GM21526 (cell line): ENCODE measurements around the gene NCLN.
"Not testable (repeated sequence)": the region's sequence is repeated elsewhere in the genome, so short reads cannot be mapped to it uniquely, and the experiment has no call there.

Source experiments
- ATAC-seq: cut with Tn5 transposase; IDR thresholded peaks from one replicate; pipeline ENCODE4 v1.9.1; 2021; ENCODE audit warnings: moderate library complexity; ENCODE audit not compliant: unreplicated experiment, low FRiP score

Gene NCLN

DNA sequence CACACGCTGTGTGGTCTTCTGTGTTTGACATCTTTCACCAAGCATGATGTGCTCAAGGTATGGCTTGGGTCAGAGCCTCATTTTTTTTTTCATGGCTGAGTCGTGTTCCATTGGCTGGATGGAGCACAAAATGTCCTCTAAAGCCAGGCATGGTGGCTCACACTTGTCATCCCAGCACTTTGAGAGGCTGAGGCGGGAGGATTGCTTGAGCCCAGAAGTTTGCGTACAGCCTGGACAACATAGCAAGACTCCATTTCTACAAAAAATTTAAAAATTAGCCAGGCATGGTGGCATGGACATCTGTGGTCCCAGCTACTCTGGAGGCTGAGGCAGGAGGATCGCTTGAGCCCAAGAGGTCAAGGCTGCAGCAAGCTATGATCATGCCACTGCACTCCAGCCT lies 35.8 kb downstream of the NCLN start:
- ATAC-seq, result not testable (repeated sequence)

DNA sequence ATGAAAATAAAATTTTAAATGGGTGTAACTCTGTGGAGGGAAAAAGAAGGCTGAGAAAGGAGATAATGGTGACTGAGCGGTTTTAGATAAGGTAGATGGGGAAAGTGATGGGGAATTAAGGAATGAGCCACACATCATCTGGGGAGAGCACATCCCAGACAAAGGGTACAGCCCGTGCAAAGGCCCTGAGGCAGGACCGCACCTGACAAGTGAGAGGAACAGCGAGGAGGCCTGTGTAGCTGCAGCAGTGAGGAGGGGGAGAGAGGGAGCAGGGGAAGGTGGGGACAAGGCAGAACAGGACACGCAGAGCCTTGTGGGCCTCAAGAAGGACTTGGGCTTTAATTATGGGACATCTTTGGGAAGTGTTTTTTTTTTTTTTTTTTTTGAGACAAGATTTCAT lies 37.0 kb downstream of the NCLN start:
- ATAC-seq, result no peak

DNA sequence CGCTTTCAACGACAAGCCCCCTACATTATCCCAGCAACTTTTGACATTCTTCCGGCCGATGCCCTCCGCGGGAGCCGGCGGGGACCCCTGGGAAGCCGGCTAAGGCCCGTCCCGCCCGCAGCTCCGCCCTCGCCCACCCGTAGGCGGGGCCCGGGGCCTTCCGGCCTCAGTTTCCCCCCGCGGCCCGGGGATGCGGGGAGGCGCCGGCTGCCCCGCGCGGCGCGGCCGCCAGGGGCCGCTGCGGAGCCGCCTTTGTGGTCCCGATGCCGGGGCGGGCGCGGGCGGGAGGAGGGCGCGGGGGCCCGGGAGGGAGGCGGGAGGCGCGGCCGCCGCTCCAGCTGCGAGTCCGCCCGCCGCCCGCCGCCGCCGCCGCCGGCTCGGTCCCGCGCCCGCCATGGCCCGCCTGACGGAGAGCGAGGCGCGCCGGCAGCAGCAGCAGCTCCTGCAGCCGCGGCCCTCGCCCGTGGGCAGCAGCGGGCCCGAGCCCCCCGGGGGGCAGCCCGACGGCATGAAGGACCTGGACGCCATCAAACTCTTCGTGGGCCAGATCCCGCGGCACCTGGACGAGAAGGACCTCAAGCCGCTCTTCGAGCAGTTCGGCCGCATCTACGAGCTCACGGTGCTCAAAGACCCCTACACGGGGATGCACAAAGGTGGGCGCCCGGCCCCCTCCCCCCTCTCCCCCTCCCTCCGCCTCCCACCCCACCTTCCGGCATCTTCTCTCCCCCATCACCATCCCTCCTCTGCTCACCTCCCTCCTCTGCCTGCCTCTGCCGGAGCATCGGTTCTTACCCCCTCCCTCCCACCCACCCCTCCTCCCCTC lies 38.8 kb downstream of the NCLN start, which contains the start of gene CELF5:
CELF5 (plus strand) TSS at position 316 of the 823 bp plus-strand sequence; CDS start at position 395, 79 bp downstream.
- ATAC-seq, result no peak

DNA sequence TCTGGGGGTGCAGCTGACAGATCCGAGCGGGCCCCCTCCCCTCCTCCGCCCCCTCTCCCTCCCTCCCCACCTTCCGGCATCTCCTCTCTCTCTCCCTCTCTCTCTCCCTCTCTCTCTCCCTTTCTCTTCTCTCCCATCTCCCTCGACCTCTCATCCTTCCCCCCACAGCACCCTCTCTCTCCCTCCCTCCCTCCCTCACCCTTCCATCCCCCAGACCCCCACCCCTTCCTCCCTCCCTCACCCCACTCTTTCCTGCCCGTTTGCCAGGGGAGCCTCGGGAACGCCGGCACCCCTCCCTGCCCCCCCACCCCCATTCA lies 39.4 kb downstream of the NCLN start:
- ATAC-seq, result no peak

DNA sequence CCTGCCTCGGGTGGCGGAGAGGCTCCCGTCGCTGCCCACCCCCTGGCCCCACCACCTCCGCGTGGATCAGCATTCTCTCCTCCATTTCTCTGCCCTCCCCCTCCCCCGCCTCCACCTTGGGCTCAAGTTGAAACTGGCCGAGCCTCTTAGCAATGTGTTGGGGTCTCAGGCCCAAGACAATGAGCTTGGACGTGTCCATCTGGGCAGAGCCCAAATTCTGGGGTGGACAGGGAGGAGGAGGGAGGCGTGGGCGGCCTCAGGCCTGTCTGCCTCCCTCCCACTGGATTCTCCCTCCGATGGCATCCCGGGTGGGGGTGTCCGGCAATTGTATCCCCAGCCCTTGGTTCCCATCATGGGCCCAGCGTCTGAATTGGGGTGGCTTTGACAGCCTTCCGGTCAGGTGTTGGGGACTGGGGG lies 40.0 kb downstream of the NCLN start:
- no peak for ATAC-seq

DNA sequence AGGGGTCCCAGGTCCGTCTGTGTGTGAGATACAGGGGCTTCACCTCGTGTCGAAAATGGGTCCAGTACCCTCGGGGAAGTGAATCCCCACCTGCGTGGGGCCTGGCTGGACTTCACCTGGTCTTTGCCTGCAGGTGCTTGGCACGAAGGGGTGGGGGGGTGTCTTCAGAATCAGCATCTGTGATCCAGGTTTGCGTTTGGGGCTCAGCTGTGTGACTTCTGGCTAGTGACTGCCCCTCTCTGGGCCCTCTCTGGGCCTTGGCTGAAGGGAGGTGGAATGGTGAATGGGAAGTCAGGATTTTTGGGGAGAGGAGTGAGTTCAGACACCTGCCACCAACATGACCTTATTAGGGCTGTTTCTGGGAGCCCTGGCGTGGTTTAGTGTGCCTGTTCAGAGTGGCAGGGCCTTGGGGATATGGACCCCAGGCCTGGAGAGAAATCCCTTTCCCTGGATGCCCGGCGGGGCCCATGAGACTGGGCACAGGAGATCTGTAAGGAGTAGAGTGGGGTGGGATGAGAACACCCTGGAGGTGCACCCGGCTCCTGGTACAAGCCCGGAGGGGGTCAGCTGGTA lies 41.4 kb downstream of the NCLN start:
- ATAC-seq, result no peak

DNA sequence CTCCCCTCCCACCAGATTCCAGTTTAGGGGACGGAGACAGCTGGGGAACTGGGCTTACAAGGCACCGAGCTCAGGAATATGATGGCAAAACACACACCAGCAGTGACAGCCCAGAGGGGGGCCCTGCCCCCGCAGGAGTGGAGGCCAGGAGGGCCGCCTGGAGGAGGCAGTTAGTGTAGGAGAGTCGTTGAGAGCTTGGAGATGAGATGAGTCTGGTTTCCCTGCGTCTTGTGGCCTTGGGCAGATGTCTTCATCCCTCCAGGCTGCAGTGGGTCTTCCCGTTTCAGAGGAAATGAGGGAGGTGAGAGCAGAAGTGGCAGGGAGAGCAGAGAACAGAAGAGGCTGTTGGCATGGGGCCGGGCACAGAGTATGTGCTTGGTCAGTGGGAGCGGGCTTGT lies 43.6 kb downstream of the NCLN start:
- no peak for ATAC-seq

DNA sequence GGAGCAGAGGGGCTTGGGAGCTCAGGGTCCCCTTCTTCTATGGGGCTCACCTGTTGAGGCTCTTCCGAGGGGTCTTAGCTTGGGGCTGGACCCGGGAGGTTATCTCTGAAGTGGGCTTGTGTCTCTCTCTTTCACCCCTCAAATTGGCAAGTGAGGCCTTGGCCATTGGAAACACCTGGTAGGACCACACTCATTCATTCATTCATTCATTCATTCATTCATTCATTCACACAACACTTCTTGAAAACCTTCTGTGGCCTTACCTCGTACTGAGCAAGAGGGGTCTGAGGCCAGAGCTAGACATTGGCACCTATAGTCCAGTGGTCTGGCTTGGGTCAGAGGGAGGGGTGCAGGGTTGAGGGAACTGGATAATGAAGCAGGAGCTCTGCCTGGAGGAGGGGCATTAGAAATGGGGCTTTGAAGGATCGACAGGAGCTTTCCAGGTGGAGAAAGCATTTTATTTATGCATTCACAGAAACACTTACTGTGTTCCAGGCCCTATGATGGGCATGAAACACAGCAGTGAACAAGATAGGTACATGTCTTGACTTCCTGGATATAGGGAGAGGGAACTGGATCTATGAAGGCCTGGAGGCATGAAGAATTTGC lies 44.3 kb downstream of the NCLN start:
- ATAC-seq, result no peak

DNA sequence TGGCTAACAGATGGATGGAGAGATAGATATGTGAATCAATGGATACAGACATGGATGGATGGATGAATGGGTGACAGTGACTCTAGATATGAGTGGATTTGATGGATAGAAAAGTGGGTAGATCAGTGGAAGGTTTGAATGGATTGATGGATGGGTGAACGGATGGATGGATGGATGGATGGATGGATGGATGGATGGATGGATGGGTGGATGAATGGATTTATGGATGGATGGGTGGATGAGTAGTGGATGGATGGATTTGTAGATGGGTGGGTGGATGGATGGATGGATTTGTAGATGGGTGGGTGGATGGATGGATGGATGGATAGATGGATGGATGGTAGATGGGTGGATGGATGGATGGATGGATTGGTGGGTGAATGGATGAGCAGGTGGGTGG lies 45.6 kb downstream of the NCLN start:
- ATAC-seq, result no peak

DNA sequence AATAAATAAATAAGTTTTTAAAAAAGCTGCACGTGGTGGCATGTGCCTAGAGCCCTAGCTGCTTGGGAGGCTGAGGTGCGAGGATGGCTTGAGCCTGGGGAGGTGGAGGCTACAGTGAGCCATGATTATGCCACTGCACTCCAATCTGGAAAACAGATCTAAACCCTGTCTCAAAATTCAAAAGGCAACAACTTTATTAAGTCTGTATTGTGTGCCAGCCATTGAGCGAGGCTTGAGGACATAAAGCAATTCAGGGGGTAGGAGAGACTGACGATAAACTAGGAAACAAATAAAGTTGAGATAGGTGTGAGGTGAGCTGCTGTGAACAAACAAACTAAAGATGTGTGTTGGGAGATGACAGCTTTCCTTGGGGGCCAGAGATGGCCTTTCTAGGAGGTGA lies 47.4 kb downstream of the NCLN start:
- ATAC-seq, result no peak

DNA sequence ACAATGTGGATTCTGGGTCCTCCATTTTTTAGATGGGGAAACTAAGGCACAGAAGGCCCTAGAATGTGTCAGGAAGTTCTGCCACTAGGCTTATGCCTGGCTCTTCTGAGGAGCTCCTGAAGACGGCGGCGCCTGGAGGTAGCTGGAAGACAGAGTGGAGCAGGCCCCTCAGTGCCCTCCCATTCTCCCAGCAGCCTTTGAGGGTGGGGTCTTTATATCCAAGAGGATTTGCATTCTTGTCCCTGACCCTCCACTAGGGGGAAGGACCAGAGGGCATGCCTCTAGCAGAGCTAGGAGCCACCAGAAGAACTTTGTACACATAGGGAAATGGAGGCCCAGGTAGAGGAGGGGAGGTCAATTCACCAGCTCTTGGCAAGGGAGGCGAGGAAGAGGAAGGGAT lies 48.1 kb downstream of the NCLN start:
- no peak for ATAC-seq

DNA sequence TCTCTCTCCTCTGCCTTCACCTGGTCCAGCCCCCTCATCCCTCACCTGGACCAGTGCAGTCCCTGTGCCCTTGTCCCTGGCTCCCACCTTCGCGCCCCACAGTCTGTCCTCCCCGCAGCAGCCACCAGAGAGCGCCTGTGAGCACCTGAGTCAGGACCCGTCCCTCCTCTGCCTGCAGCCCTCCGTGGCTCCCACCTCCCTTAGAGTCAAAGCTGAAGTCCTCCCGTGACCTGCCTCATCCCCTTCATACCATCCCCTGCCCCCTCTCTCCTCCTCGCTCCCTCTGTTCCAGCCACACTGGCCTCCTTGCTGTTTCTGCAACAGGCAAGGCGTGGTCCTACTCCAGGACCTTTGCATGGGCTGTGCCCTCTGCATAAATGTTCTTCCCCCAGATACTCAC lies 49.1 kb downstream of the NCLN start:
- no peak for ATAC-seq

DNA sequence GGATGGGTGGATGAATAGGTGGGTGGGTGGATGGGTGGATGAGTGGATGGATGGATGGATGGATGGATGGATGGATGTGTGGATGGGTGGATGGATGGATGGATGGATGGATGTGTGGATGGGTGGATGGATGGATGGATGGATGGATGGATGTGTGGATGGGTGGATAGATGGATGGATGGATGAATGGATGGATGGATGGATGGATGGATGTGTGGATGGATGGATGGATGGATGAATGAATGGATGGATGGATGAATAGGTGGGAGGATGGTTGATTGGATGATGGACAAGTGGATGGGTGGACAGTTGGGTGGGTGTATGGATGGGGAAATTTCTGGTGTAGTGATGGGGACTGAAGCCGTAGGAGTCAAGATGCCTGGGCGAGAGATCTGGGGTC lies 49.9 kb downstream of the NCLN start:
- not testable (repeated sequence) for ATAC-seq

DNA sequence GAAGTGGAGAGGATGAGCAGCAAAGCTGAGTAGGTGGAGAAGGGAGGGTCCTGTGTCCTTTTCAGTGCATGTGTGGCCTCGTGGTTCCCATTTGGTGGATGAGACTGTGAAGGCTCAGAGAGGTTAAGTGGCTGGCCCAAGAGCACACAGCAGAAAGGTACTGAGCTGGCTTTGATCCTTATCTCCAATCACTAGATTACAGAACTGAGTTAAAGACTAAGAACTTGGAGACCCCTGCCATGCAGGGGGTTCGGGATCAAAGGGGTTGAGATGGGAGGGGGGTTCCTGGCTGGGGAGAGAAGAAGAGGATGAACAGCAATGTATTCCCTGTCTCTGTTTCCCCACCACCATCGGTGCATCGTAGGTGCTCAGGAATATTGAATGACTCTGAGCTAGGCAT lies 50.5 kb downstream of the NCLN start:
- ATAC-seq, result no peak

DNA sequence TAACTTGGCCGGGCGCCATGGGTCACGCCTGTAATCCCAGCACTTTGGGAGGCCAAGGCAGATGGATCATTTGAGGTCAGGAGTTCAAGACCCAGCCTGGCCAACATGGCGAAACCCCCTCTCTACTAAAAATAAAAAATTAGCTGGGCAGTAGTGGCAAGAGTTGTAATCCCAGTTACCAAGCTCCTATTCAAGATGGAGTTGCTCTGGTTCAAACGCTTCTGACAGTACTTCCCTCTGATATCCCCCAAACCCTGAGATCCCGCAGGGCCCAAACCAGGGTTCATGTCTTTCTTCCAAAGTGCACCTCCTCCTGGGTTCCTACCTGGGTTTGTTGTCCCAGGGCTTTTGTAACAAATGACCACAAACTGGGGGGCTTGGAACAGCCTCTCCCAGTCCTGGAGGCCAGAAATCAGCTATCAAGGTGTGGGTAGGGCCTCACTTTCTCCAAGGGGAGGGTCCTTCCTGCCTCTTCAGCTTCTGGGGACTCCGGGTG lies 52.4 kb downstream of the NCLN start:
- no peak for ATAC-seq

DNA sequence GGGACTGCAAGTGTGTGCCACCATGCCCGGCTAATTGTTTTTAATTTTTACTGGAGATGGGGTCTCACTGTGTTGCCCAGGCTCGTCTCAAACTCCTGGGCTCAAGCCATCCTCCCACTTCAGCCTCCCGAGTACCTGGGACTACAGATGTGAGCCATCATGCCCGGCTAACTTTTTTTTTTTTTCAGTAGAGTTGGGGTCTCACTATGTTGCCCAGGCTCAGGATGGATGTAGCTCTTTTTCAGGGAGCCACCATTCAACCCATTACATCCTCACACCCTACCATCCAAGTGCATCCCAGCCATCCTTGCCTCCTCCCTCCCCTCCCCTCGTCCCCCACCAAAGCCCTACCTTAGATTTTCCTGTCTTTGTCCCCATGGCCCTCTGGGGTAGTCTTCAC lies 53.6 kb downstream of the NCLN start:
- no peak for ATAC-seq

DNA sequence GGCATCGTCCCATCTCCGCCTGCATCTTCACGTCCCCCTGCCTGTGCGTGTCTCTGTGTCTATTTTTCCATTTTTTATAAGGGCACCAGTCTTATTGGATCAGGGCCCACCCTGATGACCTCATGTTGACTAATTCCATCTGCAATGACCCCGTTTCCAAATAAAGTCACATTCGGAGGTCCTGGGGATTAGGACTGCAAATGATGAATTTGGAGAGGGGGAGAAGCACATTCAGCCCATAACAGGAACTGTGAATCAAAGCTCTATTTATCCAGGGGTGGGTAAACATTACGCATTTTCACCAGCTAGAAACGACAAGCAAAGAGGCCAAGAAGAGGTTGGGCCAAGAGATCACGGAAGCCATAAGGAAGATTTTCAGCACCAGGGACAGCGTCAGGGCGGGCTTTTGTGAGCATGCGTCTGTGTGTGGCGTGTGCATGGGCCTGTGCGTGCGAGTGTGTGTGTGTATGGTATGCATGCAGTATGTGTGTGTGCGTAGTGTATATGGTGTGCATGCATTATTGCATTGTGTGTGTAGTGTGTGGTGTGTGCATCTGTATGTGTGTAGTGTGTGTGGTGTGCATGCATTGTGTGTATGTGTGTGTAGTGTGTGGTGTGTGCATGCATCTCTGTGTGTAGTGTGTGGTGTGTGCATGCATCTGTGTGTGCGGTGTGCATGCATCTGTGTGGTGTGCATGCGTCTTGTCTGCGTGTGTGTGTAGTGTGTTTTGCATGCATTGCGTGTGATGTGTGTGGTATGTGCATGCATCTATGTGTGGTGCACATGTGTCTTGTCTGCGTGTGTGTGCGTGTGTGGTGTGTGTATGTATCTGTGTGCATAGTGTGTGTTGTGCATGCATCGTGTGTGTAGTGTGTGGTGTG lies 58.3 kb downstream of the NCLN start:
- no peak for ATAC-seq

DNA sequence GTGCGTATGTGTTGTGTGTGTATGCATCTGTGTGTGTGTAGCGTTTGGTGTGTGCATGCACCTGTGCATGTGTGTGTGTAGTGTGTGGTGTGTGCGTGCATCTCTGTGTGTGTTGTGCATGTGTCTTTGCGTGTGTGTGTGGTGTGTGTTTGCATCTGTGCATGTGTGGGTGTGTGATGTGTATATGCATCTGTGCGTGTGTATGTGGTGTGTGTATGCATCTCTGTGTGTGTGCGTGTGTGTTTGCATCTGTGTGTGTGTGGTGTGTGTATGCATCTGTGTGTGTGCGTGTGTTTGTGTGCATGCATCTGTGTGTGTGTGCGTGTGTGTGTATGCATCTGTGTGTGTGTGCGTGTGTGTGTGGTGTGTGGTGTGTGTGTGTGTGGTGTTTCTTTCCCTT lies 59.3 kb downstream of the NCLN start:
- no peak for ATAC-seq

DNA sequence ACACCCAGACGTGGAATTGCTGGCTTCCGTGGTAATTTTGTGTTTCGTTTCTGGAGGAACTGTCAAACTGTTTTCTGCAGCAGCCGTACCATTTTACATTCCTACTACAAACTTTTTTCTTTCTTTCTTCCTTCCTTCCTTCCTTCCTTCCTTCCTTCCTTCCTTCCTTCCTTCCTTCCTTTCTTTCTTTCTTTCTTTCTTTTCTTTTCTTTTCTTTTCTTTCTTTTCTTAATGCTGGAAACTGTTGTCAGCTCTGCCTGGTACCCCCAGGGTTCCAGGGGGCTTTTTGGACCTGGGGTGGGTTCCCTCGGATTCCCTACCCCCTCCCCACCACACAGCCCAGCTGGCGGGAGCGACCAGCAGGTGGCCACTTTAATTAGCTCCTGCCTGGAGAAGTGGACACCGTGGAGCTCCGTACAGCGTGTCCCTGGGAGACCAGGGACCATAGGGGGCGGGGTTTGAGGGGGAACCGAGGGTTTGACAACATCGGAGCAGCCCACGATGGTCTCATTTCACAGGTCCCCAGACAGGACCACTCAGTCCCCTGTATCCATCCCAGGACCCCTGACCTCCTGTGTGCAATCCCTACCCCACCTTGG lies 63.1 kb downstream of the NCLN start:
- no peak for ATAC-seq

DNA sequence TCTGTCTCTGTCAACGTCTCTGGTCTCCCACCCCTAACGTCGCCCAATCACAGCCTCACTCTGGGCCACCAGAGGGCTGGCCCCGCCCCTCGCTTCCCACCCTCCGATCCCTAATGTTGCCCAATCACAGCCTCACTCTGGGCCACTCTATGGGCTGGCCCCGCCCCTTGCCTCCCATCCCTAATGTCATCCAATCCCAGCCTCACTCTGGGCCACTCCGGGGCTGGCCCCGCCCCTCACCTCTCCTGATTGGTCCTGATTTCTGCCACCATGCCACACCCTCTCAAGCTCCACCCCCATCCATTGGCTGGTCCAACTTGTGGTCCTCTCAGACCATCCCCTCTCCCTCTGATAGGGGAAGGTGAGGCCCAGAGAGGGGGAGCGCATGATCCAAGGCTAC lies 63.7 kb downstream of the NCLN start:
- ATAC-seq, result no peak

DNA sequence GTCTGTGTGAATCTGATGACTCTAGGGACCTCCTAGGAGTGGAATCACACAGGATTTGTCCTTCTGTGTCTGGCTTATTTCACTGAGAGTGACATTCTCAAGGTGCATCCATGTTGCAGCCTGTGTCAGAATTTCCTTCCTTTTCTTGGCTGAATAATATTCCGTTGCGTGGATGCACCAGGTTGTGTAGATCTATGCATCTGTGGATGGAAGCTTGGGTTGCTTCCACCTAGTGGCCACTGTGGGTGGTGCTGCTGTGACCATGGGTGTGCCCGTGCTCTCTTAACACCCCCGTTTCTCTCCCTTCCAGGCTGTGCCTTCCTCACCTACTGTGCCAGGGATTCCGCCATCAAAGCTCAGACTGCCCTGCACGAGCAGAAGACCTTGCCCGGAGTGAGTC lies 64.9 kb downstream of the NCLN start:
- no peak for ATAC-seq
